ENCODE data around the gene RMRP.

RMRP gene

DNA sequence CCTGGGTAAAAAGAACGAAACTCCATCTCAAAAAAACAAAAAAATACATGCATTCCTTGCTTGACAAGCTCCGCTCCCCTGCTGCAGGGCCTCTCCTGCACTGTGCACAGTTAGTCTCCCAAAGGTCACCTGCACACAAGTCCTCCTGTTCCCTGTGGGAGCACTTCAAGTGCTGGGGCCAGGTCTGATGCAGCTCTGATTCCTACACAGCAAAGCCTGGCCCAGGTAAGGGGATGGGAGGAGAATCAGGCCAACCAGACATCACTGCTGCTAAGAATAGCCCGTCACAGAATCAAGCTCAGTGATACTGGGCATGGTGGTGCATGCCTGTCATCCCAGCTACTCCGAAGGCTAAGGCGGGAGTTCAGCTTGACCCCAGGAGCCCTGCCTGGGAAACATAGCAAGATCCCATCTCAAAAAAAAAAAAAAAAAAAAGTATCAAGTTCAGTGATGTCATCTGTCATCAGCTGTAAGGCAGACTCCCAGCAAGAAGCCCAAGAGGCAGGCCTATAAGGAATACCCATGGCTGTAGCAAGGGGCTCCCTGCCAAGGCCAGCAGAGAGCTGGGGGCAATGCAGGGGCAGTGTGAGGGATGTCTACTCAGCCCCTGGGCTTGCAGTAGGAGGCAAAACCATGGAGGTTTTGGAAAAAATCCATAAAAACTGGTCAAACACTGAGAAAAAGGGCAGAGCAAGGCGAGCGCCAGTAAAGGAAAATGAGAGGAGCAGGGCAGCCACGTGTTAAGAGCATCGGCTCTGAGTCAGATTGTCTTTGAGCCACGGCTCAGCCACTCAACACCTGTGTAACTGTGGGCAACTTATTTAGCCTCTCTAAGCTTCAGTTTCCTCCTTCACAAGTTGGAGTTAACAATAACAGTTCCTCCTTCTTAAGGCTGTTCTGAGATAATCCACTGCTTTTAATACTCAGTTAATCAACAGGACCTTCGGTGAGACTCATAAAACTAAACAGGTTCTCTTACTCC lies 28.7 kb upstream of the RMRP start:
- DNase-seq (ENCODE audit: low read depth) = no peak

DNA sequence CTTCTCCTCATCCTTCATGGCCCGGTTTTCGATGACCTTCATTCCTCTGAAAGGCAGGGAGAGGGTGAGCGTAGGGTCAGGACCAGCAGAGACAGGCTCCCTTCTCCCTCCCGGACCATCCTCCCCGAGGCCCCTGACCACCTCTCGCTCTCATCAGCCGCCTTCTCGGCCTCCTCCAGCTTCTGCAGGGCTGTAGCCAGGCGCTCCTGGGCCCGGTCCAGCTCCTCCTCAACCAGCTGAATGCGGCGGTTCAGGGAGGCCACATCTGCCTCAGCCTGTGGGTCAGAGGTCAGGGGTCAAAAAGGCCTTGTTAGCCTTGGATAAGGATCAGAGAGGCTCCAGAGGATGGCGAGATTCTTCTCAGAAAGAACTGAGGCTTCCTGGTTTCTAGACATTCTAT lies 27.7 kb upstream of the RMRP start:
- no peak for DNase-seq (ENCODE audit: low read depth)

DNA sequence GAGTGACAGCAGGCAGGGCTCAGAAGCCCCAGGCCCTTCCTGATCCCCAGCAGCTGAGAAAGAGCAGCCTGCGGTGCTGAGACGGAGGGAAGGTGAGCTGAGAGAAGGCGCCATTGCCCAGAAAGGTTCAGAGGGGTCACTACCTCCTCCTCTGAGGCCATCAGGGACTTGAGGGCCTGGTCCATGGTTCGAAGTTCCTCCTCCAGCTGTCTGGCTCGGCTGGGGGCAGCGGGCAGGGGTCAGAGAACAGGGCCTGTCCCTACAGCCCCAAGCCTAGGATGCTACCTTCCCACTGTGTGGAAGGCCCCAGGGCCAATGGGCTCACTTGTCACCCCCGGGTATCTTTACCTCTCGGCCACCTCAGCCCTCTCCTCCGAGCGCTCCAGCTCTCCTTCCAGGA lies 27.1 kb upstream of the RMRP start:
- no peak for DNase-seq (ENCODE audit: low read depth)

GRCh38 chr9:35683323-35683722 lies 25.5 kb upstream of the RMRP start:
- DNase-seq (ENCODE audit: low read depth) = no peak

GRCh38 chr9:35682520-35683315 lies 24.9 kb upstream of the RMRP start:
- DNase-seq (ENCODE audit: low read depth) = no peak

GRCh38 chr9:35682051-35682450 lies 24.2 kb upstream of the RMRP start:
- DNase-seq (ENCODE audit: low read depth) = no peak

DNA sequence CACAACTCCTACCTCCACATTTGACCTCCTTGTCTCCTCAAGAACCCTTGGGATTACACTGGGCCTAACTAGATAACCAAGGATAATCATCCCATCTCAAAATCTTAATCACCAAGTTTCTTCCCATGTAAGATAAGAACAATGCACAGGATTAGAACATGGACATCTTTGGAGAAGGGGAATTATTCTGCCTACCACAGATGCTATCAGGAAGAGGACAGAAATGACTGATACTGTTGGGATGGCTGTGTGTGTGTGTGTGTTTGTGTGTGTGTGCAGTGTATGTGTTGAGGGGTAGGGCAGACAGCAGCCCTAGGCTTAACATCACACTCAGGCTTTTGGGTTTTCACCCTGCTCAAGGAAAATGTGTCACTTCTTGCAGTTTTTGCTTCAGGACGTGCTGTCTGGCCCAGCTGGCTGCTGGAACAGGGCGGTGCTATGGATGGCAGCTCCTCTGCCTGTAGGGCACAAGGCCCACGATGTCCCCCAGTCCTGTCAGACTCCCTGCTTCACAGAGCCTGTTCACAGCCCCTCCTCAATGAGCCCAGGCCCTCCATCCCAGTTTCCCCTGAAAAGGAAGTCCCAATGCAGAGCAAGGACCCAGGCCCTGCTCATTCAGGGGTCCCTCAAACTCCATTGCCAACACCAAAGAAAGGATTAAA lies 23.7 kb upstream of the RMRP start:
- no peak for DNase-seq (ENCODE audit: low read depth)

GRCh38 chr9:35680331-35681105 lies 22.7 kb upstream of the RMRP start:
- DNase-seq (ENCODE audit: low read depth) = no peak

- no peak for DNase-seq (ENCODE audit: low read depth)
Observed at GRCh38 chr9:35679766-35680330, 22.0 kb upstream of the RMRP start.

DNA sequence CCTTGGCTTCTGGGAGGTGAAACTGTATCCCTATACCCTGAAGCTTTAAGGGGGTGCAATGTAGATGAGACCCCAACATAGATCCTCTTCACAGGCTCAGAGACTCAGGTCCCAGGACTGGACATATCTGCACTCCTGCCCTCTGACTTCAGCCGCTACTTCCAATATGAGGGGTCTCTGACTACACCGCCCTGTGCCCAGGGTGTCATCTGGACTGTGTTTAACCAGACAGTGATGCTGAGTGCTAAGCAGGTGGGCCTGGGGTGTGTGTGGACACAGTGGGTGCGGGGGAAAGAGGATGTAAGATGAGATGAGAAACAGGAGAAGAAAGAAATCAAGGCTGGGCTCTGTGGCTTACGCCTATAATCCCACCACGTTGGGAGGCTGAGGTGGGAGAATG lies 21.3 kb upstream of the RMRP start:
- DNase-seq (ENCODE audit: low read depth) = no peak

DNA sequence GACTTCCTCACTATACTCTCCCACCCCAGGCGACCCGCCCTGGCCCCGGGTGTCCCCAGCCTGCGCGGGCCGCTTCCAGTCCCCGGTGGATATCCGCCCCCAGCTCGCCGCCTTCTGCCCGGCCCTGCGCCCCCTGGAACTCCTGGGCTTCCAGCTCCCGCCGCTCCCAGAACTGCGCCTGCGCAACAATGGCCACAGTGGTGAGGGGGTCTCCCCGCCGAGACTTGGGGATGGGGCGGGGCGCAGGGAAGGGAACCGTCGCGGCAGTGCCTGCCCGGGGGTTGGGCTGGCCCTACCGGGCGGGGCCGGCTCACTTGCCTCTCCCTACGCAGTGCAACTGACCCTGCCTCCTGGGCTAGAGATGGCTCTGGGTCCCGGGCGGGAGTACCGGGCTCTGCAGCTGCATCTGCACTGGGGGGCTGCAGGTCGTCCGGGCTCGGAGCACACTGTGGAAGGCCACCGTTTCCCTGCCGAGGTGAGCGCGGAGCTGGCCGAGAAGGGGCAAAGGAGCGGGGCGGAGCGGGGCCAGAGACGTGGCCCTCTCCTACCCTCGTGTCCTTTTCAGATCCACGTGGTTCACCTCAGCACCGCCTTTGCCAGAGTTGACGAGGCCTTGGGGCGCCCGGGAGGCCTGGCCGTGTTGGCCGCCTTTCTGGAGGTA lies 18.0 kb upstream of the RMRP start:
- no peak for DNase-seq (ENCODE audit: low read depth)

DNA sequence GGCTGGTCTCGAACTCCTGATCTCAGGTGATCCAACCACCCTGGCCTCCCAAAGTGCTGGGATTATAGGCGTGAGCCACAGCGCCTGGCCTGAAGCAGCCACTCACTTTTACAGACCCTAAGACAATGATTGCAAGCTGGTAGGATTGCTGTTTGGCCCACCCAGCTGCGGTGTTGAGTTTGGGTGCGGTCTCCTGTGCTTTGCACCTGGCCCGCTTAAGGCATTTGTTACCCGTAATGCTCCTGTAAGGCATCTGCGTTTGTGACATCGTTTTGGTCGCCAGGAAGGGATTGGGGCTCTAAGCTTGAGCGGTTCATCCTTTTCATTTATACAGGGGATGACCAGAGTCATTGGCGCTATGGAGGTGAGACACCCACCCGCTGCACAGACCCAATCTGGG lies 17.4 kb upstream of the RMRP start:
- no peak for DNase-seq (ENCODE audit: low read depth)

GRCh38 chr9:35674025-35674361 lies 16.2 kb upstream of the RMRP start:
- no peak for DNase-seq (ENCODE audit: low read depth)

DNA sequence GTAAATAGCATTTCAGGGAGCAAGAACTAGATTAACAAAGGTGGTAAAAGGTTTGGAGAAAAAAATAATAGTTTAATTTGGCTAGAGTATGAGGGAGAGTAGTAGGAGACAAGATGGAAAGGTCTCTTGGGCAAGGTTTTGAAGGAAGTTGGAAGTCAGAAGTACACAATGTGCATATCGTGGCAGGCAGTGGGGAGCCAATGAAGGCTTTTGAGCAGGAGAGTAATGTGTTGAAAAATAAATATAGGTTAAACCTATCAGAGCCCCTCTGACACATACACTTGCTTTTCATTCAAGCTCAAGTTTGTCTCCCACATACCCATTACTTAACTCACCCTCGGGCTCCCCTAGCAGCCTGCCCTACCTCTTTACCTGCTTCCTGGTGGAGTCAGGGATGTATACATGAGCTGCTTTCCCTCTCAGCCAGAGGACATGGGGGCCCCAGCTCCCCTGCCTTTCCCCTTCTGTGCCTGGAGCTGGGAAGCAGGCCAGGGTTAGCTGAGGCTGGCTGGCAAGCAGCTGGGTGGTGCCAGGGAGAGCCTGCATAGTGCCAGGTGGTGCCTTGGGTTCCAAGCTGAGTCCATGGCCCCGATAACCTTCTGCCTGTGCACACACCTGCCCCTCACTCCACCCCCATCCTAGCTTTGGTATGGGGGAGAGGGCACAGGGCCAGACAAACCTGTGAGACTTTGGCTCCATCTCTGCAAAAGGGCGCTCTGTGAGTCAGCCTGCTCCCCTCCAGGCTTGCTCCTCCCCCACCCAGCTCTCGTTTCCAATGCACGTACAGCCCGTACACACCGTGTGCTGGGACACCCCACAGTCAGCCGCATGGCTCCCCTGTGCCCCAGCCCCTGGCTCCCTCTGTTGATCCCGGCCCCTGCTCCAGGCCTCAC lies 15.6 kb upstream of the RMRP start, which contains the start of gene CA9:
TSS of gene CA9 (plus strand) at position 797 of the 893 bp plus-strand sequence. CDS start at position 829, 32 bp downstream.
- no peak for DNase-seq (ENCODE audit: low read depth)

- DNase-seq (ENCODE audit: low read depth) = no peak
Observed at GRCh38 chr9:35669331-35670145, 11.7 kb upstream of the RMRP start.

DNA sequence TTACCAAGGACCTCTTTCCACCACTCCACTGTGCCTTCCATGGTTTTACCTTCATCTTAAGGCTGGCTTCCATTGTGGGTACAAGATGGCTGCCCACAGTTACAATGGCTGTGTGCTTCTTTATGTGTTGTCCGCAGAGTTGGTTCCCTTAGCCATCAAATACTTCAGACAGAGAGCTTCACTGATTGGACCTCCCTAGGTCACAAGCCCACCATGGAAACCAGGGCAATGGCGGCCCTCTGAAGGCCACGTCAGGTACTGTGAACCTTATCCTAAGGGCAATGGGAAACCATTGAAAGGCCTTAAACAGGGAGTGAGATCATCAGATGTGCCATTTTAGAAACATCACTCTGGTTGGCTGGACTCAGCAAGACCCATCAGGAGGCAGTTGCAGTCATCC lies 10.1 kb upstream of the RMRP start:
- DNase-seq (ENCODE audit: low read depth) = no peak

DNA sequence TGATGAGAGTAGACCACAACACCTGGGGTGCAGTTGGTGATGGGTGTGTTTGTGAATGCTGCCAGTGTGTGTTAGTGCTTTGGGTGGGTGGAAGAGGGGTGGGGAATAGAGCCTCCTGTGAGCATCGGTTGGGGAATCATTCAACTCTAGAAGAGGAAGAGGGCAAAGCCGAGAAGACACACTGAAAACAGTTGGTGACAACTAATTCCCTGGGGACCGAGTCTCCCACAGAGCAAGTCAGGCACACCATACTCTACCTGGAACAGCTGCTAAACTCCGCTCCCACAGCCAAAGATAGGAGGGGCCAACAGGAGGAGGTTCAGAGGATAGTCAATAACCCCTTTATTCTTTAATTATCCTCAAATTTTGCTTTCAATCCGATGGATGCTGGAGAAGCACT lies 8.7 kb upstream of the RMRP start:
- DNase-seq (ENCODE audit: low read depth) = no peak

DNA sequence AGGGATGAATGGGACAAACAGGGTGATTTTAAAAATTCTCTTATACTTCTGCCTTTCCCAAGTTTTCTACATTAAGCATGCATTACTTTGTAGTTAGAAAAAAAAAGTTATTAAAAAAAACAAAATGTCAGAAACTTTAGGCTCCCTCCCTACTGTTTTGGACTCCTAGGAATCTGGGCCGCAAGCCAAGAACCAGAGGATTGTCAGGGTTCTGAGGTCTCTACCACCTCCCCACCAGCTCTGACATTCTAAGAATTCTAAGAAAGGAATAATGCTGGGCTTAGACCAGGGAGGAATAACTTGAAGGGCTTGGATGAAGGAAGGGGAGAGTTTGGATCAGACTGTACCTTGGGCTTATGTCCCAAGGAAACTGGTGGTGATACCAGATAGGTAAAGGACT lies 8.2 kb upstream of the RMRP start:
- no peak for DNase-seq (ENCODE audit: low read depth)

- DNase-seq (ENCODE audit: low read depth) = no peak
Observed at GRCh38 chr9:35665471-35665818, 7.6 kb upstream of the RMRP start.

Measured in HS-5 (cell line).